Skeletal muscle tissue (tissue), 4 donors: ENCODE data around the gene IFITM1. TPM values are rescaled to one million over a fixed set of nuclear protein-coding genes. Genes with fewer than 3 reads are reported as not detected.
"Not testable (repeated sequence)": the region's sequence is repeated elsewhere in the genome, so short reads cannot be mapped to it uniquely, and the experiment has no call there.

ENCODE experiments used
- H3K27ac ChIP-seq: one replicate; pipeline ENCODE4 v1.7.0; 2013; ENCODE audit warnings: mild to moderate bottlenecking, low read depth, low read length, inconsistent platforms
- H3K27me3 ChIP-seq, 3 donors: one replicate each; pipeline ENCODE4 v1.7.0; 2013; ENCODE audit warnings: low read length in 3 of 3; ENCODE audit not compliant: control insufficient read depth in 3 of 3, insufficient read depth in 3 of 3
- H3K36me3 ChIP-seq, 3 donors: one replicate each; pipeline ENCODE4 v1.7.0; 2013; ENCODE audit warnings: low read length in 3 of 3; ENCODE audit not compliant: control insufficient read depth in 3 of 3, insufficient read depth in 3 of 3
- H3K4me1 ChIP-seq, 3 donors: one replicate each; pipeline ENCODE4 v1.7.0; 2013; ENCODE audit warnings: low read length in 3 of 3, mild to moderate bottlenecking in 3 of 3; ENCODE audit not compliant: control insufficient read depth in 3 of 3, insufficient read depth in 3 of 3
- H3K4me3 ChIP-seq, 3 donors: one replicate each; pipeline ENCODE4 v1.7.0; 2013; ENCODE audit warnings: low read length in 3 of 3
- H3K9ac ChIP-seq, 3 donors: one replicate each; pipeline ENCODE4 v1.7.0; 2013; ENCODE audit warnings: low read length in 3 of 3, mild to moderate bottlenecking in 3 of 3, moderate library complexity in 2 of 3, low read depth in 1 of 3
- H3K9me3 ChIP-seq, 3 donors: one replicate each; pipeline ENCODE4 v1.7.0; 2013; ENCODE audit warnings: low read length in 3 of 3; ENCODE audit not compliant: control insufficient read depth in 3 of 3
- total RNA-seq: library from RNA; depleted of rRNA; stranded (reverse); fragments of >200 nt; gene quantifications from one replicate; pipeline ENCODE4 v1.2.3, GENCODE V29; 2014
- donor health status: Osteomylitis.

IFITM1 gene
- total RNA-seq, 1 donor from 2014 or later = 13.0 TPM

DNA sequence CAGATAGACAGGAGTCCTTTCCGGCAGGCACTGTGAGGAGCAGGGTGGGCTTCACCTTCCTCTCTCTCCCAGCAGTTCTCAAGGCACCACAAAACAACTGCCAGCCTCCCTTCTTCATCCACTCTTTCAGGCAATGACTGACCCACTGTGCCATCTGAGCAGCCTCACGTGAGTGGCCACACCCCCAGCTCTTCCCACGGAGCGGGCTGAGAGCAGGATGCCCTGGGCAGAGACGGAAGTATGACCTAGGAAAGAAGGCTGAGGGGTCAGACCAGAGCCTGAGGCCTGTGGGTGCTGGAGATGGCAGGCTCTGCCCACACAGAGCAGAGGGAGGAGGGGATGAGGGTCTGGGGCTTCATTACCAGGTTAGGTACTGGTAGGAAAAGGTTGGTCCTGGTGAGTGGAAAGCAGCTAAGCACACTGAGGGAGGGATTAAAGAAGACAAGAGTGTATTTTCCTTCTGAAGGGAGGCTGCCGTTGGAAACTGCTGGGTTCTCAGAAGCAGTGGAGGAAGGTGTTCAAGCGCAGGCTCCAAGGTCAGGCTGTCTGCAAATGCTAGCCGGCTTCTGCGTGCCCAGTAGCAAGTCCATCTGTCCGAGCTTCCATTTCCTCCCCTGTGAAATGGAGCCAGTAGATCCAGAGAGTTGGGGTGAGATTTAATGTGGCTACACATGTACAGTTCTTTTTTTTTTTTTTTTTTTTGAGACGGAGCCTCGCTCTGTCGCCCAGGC, 31.0 kb upstream of the IFITM1 start:
- H3K27me3 ChIP-seq = peaks cover 81 to 84% (median 82%) of the 10 kb centered on the region in 3 donors
- H3K27ac ChIP-seq = no peak overlapping the region
- H3K9ac ChIP-seq = no peak overlapping the region
- H3K4me3 ChIP-seq = no peak overlapping the region
- peaks cover 8 to 16% (median 12%) of the 10 kb centered on the region in 3 donors for H3K4me1 ChIP-seq
- H3K9me3 ChIP-seq = no peaks in the 10 kb centered on the region
- H3K36me3 ChIP-seq = no peaks in the 10 kb centered on the region

DNA sequence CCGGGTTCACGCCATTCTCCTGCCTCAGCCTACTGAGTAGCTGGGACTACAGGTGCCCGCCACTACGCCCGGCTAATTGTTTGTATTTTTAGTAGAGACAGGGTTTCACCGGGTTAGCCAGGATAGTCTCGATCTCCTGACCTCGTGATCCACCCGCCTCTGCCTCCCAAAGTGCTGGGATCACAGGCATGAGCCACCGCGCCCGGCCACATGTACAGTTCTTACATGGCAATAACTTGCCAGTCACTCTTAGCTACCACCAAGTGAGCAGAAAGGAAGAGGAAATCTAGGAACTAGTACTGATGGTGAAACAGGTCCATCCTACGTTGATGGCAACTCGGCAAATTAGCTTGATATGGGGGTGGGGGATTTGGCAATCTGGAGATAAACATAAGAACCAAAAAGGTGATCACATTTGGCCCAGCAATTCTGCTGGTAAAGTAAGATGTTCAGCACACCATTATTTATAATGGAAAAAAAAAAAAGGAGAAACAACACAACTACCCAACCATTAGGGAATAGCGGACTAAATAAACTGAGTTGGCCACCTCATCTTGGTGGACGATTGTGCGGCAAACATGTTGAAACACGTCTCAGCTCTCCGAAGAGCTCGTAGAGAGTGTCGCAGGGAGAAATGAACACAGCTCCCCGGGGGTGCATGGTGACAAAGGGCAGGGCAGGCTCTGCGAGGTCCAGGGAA, 30.3 kb upstream of the IFITM1 start:
- Histone ChIP-seq H3K4me3 (no peak overlapping the region), H3K9me3 (no peaks in the 10 kb centered on the region), H3K9ac (no peak overlapping the region), H3K36me3 (no peaks in the 10 kb centered on the region), H3K27me3 (peaks cover 80 to 83% (median 81%) of the 10 kb centered on the region in 3 donors), H3K27ac (no peak overlapping the region), H3K4me1 (peaks cover 8 to 22% (median 19%) of the 10 kb centered on the region in 3 donors)

DNA sequence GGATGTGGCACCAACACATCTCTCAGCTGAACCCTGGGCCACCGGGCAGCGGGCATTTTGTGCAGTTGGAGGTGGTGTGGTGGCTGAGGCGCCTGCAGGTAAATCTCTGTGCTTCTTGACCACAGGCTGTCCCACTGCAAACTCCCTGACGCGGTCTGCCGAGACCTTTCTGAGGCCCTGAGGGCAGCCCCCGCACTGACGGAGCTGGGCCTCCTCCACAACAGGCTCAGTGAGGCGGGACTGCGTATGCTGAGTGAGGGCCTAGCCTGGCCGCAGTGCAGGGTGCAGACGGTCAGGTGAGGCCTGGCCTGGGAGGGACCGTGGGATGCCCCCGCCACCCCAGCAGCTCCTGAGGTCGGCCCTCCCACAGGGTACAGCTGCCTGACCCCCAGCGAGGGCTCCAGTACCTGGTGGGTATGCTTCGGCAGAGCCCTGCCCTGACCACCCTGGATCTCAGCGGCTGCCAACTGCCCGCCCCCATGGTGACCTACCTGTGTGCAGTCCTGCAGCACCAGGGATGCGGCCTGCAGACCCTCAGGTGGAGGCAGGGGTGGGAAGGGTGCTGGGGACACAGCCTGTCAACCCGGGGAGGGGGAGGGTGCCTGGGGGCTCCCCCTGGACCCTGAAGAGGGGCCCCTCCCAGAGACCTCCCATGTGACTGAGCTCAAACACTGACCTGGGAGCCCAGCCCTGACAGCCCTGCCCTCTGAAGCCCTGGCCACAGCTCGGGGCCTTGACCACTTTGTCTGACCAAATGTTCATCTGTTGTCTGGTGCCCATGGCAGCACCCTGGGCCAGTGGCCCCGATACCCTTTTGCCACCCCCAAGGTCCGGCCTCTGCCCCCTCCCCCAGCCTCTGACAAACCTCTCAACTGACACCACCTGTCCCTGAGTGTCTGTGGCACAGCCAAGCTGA, 29.5 kb upstream of the IFITM1 start:
- H3K4me3 ChIP-seq = no peak overlapping the region
- H3K9ac ChIP-seq = no peak overlapping the region
- no peaks in the 10 kb centered on the region for H3K9me3 ChIP-seq
- H3K4me1 ChIP-seq = peaks cover 8 to 22% (median 19%) of the 10 kb centered on the region in 3 donors
- no peaks in the 10 kb centered on the region for H3K36me3 ChIP-seq
- peaks cover 72 to 74% (median 74%) of the 10 kb centered on the region in 3 donors for H3K27me3 ChIP-seq
- H3K27ac ChIP-seq = no peak overlapping the region

DNA sequence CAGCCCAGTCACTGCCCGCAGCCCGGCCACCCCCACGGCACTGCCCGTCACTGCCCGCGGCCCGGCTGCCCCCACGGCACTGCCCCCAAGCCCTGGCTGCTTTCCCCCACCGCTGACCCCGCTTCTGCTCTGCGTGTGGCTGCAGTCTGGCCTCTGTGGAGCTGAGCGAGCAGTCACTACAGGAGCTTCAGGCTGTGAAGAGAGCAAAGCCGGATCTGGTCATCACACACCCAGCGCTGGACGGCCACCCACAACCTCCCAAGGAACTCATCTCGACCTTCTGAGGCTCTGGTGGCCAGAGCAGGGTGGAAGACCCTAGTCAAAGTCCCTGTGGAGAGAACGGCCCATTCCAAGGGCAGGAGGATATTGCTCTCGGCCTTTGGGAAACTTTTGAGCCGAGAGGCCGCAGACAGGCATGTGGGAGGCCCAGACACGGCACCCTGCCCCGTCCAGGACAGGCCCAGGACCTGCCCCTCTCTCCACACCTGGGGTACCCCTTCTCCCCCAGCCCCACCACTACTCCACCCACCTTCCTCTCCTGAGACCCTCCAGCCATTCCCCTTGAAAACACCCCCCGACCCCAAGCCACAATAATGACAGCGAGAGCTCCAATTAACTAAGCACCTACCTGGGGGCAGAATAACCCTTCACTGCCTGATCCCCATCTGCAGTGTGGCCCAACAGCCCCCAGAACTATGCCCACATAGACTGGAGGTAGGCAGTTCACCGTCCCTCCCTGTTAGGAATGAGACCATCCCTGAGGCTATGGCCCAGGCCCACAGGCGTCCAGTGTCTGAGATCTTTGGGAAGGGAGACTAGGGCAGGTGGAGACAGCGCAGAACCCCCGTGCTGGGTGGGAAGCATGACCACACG, 28.6 kb upstream of the IFITM1 start:
- H3K9me3 ChIP-seq = no peaks in the 10 kb centered on the region
- peaks cover 5 to 26% (median 21%) of the 10 kb centered on the region in 3 donors for H3K4me1 ChIP-seq
- no peaks in the 10 kb centered on the region for H3K36me3 ChIP-seq
- peaks cover 66 to 71% (median 70%) of the 10 kb centered on the region in 3 donors for H3K27me3 ChIP-seq
- no peak overlapping the region for H3K9ac ChIP-seq
- H3K27ac ChIP-seq = no peak overlapping the region
- H3K4me3 ChIP-seq = no peak overlapping the region

DNA sequence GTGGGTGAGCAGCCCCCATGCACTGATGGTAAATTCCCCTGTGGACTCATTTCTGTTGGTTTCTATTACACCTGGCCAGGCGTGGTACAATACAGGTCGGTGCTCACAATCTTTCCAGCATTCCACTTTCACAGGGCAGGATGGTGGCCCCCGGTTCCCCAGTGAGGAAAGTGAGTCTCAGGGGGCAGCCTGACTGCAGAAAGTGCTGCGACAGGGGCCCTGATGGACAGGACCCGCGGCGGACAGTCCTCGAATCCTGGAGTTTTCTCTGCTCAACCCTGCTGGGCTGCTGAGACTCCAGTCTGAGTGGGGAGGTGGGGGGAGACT, 28.0 kb upstream of the IFITM1 start:
- no peak overlapping the region for H3K4me3 ChIP-seq
- no peak overlapping the region for H3K9ac ChIP-seq
- no peak overlapping the region for H3K27ac ChIP-seq
- peaks cover 3 to 27% (median 20%) of the 10 kb centered on the region in 3 donors for H3K4me1 ChIP-seq
- H3K9me3 ChIP-seq = no peaks in the 10 kb centered on the region
- peaks cover 60 to 65% (median 64%) of the 10 kb centered on the region in 3 donors for H3K27me3 ChIP-seq
- no peaks in the 10 kb centered on the region for H3K36me3 ChIP-seq

DNA sequence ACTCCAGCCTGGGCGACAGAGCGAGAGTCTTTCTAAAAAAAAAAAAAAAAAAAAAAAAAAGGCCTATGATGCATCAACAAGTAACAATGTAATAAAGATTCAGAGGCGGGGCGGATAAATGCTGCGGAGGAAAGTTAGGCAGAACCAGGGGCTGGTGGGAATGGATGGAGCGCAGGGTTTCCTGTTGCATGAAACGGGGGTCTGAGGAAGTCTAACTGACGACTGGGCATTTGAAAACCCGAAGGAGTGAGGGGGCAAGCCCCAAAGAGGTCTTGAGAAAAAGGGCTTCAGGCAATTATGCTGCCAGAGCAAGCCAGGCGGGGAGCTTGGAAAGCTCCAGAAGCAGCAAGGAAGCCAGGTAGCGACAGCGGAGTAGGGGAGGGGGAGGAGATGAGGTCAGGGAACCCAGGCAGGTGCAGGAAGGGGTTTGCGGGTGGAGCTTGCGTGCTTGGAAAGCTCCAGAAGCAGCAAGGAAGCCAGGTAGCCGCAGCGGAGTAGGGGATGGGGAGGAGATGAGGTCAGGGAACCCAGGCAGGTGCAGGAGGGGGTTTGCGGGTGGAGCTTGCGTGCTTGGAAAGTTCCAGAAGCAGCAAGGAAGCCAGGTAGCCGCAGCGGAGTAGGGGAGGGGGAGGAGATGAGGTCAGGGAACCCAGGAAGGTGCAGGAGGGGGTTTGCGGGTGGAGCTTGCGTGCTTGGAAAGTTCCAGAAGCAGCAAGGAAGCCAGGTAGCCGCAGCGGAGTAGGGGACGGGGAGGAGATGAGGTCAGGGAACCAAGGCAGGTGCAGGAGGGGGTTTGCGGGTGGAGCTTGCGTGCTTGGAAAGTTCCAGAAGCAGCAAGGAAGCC, 26.6 kb upstream of the IFITM1 start:
- not testable (repeated sequence) for H3K36me3 ChIP-seq, H3K27ac ChIP-seq, H3K9me3 ChIP-seq, H3K9ac ChIP-seq, H3K4me3 ChIP-seq
- H3K27me3 ChIP-seq = peaks cover 46 to 51% (median 50%) of the 10 kb centered on the region in 3 donors
- H3K4me1 ChIP-seq = peaks cover 0 to 19% (median 13%) of the 10 kb centered on the region in 3 donors

DNA sequence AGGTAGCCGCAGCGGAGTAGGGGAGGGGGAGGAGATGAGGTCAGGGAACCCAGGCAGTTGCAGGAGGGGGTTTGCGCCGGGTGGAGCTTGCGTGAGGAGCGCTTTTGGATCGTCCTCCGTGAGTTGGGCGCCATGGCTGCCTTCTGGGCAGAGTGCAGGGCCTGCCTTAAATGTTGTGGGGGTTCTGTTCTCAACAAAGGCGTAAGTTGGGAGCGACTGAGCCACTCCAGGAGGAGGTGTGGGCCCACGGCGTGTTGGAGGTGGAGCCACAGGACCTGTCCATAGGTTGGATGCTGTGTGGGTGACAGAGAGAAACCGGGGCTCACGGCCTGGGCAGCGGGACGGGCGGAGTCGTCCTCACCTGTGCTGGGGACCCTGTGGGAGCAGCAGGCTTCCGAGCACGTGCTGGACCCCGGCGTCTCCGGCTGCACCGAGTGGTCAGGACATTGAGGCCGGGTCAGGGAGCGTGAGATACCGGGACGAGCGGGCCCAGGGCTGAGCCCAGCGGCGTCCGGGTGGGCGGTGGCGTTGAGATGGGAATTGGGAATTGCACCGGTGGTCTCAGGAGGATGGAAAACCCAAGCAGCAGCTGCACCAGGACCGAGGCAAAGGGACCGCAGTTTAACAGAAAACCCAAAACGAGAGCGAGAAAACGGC, 25.9 kb upstream of the IFITM1 start:
- Histone ChIP-seq H3K4me3 (peak overlapping the region; percentile 52 to 61 (median 60)), H3K4me1 (peaks cover 0 to 19% (median 13%) of the 10 kb centered on the region in 3 donors), H3K9ac (peak overlapping the region; percentile 19 to 64 (median 33)), H3K27me3 (peaks cover 39 to 44% (median 43%) of the 10 kb centered on the region in 3 donors), H3K27ac (no peak overlapping the region), H3K9me3 (no peaks in the 10 kb centered on the region), H3K36me3 (no peaks in the 10 kb centered on the region)

DNA sequence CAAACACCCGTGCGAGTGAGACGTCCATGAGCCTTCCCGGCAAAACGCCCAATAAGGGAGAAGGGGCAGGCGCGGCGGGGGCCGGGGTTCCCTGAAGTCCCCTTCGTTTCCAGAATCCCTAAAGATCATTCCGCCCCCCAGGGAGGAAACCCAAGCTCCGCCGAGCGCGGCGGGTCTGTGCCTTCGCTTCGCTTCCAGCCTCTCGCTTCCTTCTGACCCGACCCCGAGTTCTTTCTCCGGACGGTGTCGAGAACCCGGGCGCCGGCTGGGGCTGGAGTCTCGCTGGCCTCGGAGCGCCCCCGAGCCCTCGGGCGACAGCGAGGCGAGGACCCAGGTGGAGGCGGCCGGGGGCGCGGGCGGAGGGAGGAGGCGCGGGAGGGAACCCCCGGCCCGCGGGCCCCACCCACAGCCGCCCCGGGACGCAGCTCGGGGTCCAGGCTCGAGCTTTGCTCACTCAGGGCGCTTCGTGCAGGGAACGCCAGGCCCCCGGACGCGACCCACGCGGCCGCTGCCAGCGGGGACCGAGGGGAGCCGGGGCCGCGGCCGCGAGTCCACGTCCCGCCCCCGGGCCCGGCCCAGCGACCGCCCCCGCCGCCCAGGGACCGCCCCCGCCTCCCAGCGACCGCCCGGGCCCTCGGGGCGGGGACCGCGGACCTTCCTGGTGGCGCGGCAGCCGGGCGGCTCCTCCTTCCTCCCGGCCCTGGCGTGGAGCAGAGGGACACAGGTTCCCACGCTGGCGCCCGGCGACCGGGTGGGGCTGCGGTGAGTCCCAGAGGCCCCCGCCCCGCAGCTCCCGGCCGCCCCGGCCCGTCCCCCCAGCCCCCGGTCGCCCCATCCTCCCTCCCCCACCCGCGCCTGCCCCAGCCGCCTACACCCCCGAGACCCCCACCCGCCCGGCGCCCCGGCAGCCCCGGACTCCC, 25.1 kb upstream of the IFITM1 start, which contains the start of gene PGGHG:
TSS of gene PGGHG (plus strand) at position 649 of the 920 bp plus-strand sequence. CDS start 691 bp downstream, outside the sequence.
- peak within 1 kb of the TSS; percentile 52 to 61 (median 60) for H3K4me3 ChIP-seq

More for the DNA sequence above, 25.1 kb upstream of the IFITM1 start, which contains the start of gene PGGHG:
- Histone ChIP-seq H3K9me3 (no peaks in the 10 kb centered on the region), H3K27me3 (peaks cover 36 to 39% (median 39%) of the 10 kb centered on the region in 3 donors), H3K36me3 (no peaks in the 10 kb centered on the region), H3K9ac (peak within 1 kb of the TSS; percentile 33 to 64 (median 38)), H3K27ac (no peak within 1 kb of the TSS), H3K4me1 (peaks cover 0 to 19% (median 13%) of the 10 kb centered on the region in 3 donors)
